DOHH2 (cell line): Measurements from ENCODE around the gene NOX1.

Experiments
- H3F3A ChIP-seq: fragments of 200-600 bp; sonication (generic), shearing (Covaris generic); 2 replicates; pipeline ENCODE4 v1.6.0; 2016; ENCODE audit warnings: antibody characterized with exemption, mild to moderate bottlenecking; ENCODE audit not compliant: control insufficient read depth, insufficient read depth
- H3K27ac ChIP-seq: fragments of 200-600 bp; sonication (generic); 2 replicates; pipeline ENCODE4 v1.5.1; 2014; ENCODE audit warnings: low read depth, mild to moderate bottlenecking, low read length, moderate library complexity
- H3K27me3 ChIP-seq: fragments of 200-600 bp; sonication (generic); 2 replicates; pipeline ENCODE4 v1.6.1; 2014; ENCODE audit warnings: mild to moderate bottlenecking, low read length, mixed read lengths; ENCODE audit not compliant: control insufficient read depth
- H3K36me3 ChIP-seq: fragments of 200-600 bp; sonication (generic); 2 replicates; pipeline ENCODE4 v1.6.1; 2014; ENCODE audit warnings: mild to moderate bottlenecking, low read length, moderate library complexity, mixed read lengths; ENCODE audit not compliant: control insufficient read depth
- H3K4me1 ChIP-seq: fragments of 200-600 bp; sonication (generic); 2 replicates; pipeline ENCODE4 v1.6.1; 2014; ENCODE audit warnings: mild to moderate bottlenecking, low read length, mixed read lengths; ENCODE audit not compliant: control insufficient read depth
- H3K4me2 ChIP-seq: fragments of 200-600 bp; sonication (generic); 2 replicates; pipeline ENCODE4 v1.6.0; 2014; ENCODE audit warnings: mild to moderate bottlenecking, low read length, moderate library complexity
- H3K4me3 ChIP-seq: fragments of 200-600 bp; sonication (generic); 2 replicates; pipeline ENCODE4 v1.5.1; 2014; ENCODE audit warnings: mild to moderate bottlenecking, low read length, mixed read lengths
- H3K79me2 ChIP-seq: fragments of 200-600 bp; sonication (generic); 2 replicates; pipeline ENCODE4 v1.6.1; 2014; ENCODE audit warnings: mild to moderate bottlenecking, low read length, mixed read lengths; ENCODE audit not compliant: control insufficient read depth
- H3K9me2 ChIP-seq: fragments of 200-600 bp; sonication (generic); replicated peaks from 2 replicates; pipeline ENCODE4 v1.6.1; 2014; ENCODE audit warnings: mild to moderate bottlenecking, low read length, mixed read lengths; ENCODE audit not compliant: control insufficient read depth
- H3K9me3 ChIP-seq: fragments of 200-600 bp; sonication (generic); 2 replicates; pipeline ENCODE4 v1.6.1; 2014; ENCODE audit warnings: antibody characterized with exemption, low read length, mixed read lengths; ENCODE audit not compliant: control insufficient read depth, insufficient read depth
- H4K20me1 ChIP-seq: fragments of 200-600 bp; sonication (generic); 2 replicates; pipeline ENCODE4 v1.6.0; 2014; ENCODE audit warnings: low read depth, mild to moderate bottlenecking, antibody characterized with exemption, low read length, moderate library complexity; ENCODE audit not compliant: control insufficient read depth, insufficient read depth
- CTCF ChIP-seq: fragments of 200-600 bp; sonication (generic); IDR thresholded peaks from one replicate; pipeline ENCODE4 v1.5.1; 2014; ENCODE audit warnings: antibody characterized with exemption, mild to moderate bottlenecking, low read depth, low read length; ENCODE audit not compliant: poor library complexity, severe bottlenecking
- EZH2phosphoT487 ChIP-seq: fragments of 200-600 bp; sonication (generic); IDR thresholded peaks from 2 replicates; pipeline ENCODE4 v1.6.1; 2017; ENCODE audit warnings: borderline replicate concordance, mild to moderate bottlenecking, antibody characterized with exemption, low read length, moderate library complexity, mixed read lengths

Gene NOX1

DNA sequence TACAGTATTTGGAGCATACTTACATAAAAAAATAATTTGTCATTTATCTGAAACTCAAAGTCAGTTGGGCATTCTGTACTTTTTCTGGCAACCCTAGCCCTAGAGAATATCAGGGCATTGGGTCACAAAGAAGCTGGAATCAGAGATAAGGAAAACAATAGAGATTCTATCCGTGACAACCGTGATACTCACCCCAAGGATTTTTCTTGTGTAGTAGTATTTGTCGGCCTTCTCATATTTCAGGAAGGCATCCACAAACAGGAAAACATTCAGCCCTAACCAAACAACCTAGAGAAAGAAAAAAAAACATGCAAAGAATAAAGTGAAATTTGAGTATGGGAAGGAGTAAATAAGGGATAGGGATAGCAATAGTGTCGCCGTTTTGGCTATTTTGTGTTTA lies 3.6 kb downstream of the NOX1 start:
- no peaks in the 10 kb centered on the region for H3K9me3 ChIP-seq
- no peaks in the 10 kb centered on the region for H3K27me3 ChIP-seq
- H3K79me2 ChIP-seq = no peaks in the 10 kb centered on the region
- no peak for TF ChIP-seq EZH2phosphoT487
- no peaks in the 10 kb centered on the region for H3K4me1 ChIP-seq
- no peaks in the 10 kb centered on the region for H3K36me3 ChIP-seq
- H3F3A ChIP-seq = no peaks in the 10 kb centered on the region
- H3K4me3 ChIP-seq = no peak overlapping the region
- no peaks in the 10 kb centered on the region for H4K20me1 ChIP-seq
- H3K4me2 ChIP-seq = no peak overlapping the region
- H3K27ac ChIP-seq = no peak overlapping the region
- no peaks in the 10 kb centered on the region for H3K9me2 ChIP-seq

- H4K20me1 ChIP-seq = no peaks in the 10 kb centered on the region
- H3K4me2 ChIP-seq = no peak overlapping the region
- H3K27ac ChIP-seq = no peak overlapping the region
- H3K9me3 ChIP-seq = no peaks in the 10 kb centered on the region
- H3K4me3 ChIP-seq = no peak overlapping the region
- no peaks in the 10 kb centered on the region for H3K36me3 ChIP-seq
- H3K79me2 ChIP-seq = no peaks in the 10 kb centered on the region
- TF ChIP-seq EZH2phosphoT487 (no peak), CTCF (no peak)
- no peaks in the 10 kb centered on the region for H3K27me3 ChIP-seq
- no peaks in the 10 kb centered on the region for H3F3A ChIP-seq
- no peaks in the 10 kb centered on the region for H3K9me2 ChIP-seq
- no peaks in the 10 kb centered on the region for H3K4me1 ChIP-seq
These were observed 5.9 kb downstream of the NOX1 start for GRCh38 chrX:100868273-100868672.

DNA sequence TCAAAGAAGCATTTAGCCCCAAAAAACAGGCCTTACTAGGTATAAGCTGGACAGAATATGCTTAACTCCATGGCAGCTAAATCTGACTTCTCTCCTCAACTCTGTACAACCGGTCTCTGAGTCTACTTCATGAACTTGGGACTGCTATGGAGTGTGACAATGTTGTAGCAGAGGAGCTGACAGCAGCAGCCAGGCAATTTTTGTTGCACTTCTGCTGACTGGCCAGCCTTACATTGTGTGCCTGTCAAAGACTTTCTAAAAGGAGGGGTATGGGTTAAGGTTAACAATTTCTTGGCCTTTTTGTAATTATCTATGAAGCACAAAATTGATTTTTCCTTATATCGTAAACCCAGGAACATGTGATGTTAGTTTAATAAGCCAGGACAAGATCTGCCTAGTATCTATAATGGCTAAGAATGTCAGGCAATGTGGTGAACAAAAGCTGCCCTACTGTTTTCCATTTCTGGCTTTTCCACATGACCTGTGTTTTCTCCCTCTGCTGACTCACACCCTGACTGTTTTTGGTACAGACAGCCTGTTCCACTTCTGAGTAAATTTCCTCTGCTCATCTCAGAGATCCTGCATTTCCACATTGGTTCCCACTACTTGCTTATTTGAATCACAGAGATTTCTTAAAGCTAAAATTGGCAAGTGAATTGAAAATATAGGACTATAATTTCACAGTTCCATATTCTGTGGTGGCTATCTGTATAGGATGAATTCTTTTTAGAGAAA lies 9.3 kb downstream of the NOX1 start:
- H3K4me3 ChIP-seq = no peak overlapping the region
- H3K9me2 ChIP-seq = no peaks in the 10 kb centered on the region
- no peaks in the 10 kb centered on the region for H3K4me1 ChIP-seq
- no peaks in the 10 kb centered on the region for H4K20me1 ChIP-seq
- TF ChIP-seq EZH2phosphoT487 = no peak
- TF ChIP-seq CTCF = no peak
- H3K36me3 ChIP-seq = no peaks in the 10 kb centered on the region
- no peak overlapping the region for H3K27ac ChIP-seq
- no peaks in the 10 kb centered on the region for H3K9me3 ChIP-seq
- no peaks in the 10 kb centered on the region for H3K79me2 ChIP-seq
- no peaks in the 10 kb centered on the region for H3K27me3 ChIP-seq
- H3K4me2 ChIP-seq = no peak overlapping the region
- H3F3A ChIP-seq = no peaks in the 10 kb centered on the region

GRCh38 chrX:100863326-100863864 lies 10.8 kb downstream of the NOX1 start:
- H3K36me3 ChIP-seq = no peaks in the 10 kb centered on the region
- H3F3A ChIP-seq = no peaks in the 10 kb centered on the region
- H3K4me1 ChIP-seq = no peaks in the 10 kb centered on the region
- no peak overlapping the region for H3K4me2 ChIP-seq
- H4K20me1 ChIP-seq = no peaks in the 10 kb centered on the region
- H3K27me3 ChIP-seq = no peaks in the 10 kb centered on the region
- no peak overlapping the region for H3K4me3 ChIP-seq
- TF ChIP-seq CTCF (no peak), EZH2phosphoT487 (no peak)
- H3K9me3 ChIP-seq = no peaks in the 10 kb centered on the region
- no peak overlapping the region for H3K27ac ChIP-seq
- H3K9me2 ChIP-seq = no peaks in the 10 kb centered on the region
- no peaks in the 10 kb centered on the region for H3K79me2 ChIP-seq
